Fibroblast of pulmonary artery (primary cell): ENCODE measurements around the gene PSMD1.

Source experiments
- DNase-seq: peaks from one replicate; pipeline ENCODE4 v3.0.0-alpha.2; 2010; ENCODE audit warnings: low read depth
- H3K4me3 ChIP-seq: replicated peaks from 2 replicates; pipeline ENCODE4 v1.5.1; 2011; ENCODE audit warnings: low read depth, mild to moderate bottlenecking, control low read depth, low read length, moderate library complexity
- TF ChIP-seq, protein P1 (sequence below): IDR thresholded peaks from 2 replicates; pipeline ENCODE4 v1.5.1; 2011; ENCODE audit warnings: mild to moderate bottlenecking, control low read depth, low read length, inconsistent platforms; ENCODE audit errors: missing control alignments

The PSMD1 gene

DNA sequence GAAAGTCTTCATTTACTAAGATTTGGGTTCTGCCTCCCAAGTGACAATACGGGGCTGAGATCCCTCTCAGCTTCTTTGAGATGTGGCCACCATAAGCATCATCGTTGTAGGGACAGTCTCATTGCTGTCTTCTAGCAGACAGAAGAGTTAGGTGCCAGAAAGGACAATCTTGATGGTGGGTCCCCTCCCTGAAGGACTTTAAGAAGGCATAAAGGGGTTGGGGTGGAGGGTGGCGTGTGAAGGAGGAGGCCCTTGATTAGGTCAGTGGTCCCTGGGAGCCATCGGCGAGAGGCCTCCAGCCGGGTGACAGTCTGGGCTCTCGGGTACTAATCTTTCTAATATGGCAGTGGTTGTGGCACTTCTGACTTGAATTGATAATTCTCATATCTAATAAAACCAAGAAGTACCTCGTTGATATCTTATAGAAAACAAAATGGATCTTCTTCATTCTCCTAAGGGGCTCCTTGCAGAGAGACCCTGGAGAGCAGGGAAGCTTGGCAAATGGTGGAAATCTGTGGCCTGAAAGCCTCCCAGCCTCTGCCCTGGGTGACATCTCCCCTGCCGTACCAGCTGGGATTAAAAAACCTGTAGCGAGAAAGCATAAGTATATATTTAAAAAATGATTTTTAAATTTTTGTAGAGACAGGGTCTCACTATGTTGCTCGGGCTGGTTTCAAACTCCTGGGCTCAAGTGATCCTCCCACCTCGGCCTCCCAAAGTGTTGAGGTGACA lies 7.2 kb upstream of the PSMD1 start:
- TF ChIP-seq, protein P1, sequence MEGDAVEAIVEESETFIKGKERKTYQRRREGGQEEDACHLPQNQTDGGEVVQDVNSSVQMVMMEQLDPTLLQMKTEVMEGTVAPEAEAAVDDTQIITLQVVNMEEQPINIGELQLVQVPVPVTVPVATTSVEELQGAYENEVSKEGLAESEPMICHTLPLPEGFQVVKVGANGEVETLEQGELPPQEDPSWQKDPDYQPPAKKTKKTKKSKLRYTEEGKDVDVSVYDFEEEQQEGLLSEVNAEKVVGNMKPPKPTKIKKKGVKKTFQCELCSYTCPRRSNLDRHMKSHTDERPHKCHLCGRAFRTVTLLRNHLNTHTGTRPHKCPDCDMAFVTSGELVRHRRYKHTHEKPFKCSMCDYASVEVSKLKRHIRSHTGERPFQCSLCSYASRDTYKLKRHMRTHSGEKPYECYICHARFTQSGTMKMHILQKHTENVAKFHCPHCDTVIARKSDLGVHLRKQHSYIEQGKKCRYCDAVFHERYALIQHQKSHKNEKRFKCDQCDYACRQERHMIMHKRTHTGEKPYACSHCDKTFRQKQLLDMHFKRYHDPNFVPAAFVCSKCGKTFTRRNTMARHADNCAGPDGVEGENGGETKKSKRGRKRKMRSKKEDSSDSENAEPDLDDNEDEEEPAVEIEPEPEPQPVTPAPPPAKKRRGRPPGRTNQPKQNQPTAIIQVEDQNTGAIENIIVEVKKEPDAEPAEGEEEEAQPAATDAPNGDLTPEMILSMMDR: no peak
- H3K4me3 ChIP-seq: no peak overlapping the region
- DNase-seq: no peak

DNA sequence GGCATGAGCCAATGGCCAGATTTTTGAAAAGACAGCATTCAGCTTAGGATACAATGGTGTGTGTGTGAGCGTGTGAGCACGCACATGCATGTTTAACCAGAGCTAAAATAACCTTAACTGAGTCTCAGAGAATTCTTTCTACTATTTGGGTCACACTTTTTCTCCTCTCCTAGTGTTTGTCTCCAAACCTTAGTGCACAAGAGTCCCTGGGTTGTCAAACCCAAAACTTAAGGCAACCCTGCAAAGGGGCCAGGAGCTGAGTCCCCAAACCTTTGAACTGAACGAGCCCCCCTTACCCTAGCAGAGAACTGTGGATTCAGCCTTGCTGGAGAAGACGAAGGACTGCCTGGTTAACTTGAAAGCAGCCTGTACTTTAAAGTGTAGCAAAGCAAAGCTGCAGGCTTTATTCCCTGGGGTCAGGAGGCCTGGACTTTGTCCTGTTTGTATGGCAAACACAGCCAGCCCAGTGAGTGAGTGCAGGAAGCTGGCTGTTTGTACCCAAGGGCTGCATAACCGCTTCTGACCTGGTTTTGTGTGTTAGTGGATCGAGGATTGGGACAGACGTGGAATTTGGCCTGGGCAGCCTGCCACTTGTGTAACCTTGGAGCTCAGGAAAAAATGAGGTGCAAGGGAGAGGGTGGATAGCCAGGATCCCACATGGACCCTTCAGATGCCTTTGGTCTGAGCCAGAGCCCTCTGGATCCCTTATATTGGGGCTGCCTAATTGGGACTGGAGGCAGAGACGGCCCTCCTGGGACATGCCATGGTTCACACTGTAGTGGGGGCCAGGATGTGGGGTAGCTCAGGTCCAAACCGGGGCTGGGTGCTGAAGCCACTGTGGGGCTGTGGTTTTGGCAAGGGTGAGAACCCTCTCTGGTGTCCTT lies 6.4 kb upstream of the PSMD1 start:
- no peak for DNase-seq
- H3K4me3 ChIP-seq: no peak overlapping the region
- TF ChIP-seq, protein P1: no peak

DNA sequence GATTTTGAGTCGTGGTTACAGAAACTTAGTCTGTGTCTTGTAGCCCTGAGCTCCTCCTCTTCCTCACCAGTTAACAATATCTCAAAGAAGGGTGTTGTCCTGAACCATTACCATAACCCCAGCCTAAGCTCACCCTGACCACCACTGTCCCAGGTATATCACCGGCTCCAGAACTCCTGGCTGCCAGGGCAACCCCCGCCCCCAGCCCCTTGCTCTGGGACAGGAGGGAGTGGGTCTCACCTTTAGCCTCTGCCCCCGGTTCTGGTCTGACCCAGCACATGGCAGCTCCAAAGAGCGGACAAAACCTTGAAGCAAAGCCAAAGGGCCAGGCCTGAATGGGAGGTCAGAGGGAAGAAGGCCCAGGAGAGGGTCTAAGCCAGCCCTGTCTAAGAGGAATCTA lies 5.6 kb upstream of the PSMD1 start:
- H3K4me3 ChIP-seq: no peak overlapping the region
- TF ChIP-seq, protein P1: no peak
- no peak for DNase-seq

DNA sequence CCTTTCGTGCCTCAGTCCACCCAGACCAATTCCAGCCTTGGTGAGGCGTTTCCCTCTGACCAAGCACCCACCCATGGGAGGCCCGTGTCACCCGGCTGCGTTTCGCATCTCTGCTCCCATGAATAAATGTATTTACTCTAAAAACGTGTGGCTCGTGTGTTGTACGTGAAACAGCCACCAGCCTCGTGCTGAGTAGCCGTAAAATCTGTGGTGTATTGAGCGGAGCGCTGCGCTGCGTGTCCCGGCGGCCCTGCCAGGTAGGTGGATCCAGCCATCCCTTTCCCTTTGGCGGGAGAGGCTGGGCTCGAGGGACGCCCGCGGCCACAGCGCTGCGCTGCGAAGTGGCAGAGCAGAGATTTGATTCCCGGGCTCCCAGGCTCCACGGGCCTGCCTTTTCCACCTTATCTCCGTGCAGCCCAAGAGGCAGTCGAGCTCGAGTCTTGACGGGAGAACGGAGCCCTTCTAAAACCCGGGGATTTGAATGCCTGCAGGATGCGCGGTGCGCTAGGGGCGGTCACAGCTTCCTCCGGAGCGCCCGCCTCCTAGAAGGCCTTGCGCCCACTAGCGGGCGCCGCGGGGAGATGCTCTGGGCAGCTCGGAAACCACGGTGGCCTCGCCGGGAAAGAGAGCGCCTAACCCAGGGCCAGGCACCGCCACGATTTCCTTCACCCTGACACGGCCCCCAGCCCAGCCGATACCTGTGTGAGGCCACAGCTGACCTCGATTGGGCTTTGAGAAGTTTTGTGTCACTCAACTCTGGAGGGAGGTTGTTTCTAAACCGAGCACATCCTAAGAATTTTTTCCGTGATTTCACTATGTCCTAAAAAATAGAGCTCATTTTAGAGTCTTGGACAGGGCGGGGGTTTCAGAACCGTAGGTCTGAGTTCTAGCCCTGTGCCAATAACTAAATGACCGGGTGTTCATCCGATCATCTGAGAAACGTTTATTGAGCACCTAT lies 3.9 kb upstream of the PSMD1 start:
- H3K4me3 ChIP-seq: peak overlapping the region; percentile 64
- TF ChIP-seq, protein P1: peak; percentile 87
- peak; percentile 83 for DNase-seq

DNA sequence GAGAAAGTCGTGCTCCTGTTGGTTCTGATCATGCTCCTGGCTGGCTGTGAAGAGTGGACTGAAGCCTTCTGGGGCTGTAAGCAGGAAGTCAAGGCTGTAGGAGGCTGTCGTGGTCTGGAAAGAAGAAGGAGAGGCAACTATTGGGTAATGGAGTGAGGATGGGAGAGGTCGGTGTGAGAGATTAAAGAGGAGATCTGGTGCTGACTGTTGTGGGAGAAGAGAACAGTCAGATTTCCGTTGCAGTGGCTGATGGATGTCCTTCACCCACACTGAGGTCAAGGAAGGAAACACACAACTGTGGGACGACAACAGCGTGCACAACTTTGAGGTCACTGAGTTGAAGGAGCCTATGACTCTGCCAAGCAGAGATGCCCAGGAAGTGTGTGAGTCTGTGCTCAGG lies 2.8 kb upstream of the PSMD1 start:
- no peak for DNase-seq
- TF ChIP-seq, protein P1: no peak
- no peak overlapping the region for H3K4me3 ChIP-seq

DNA sequence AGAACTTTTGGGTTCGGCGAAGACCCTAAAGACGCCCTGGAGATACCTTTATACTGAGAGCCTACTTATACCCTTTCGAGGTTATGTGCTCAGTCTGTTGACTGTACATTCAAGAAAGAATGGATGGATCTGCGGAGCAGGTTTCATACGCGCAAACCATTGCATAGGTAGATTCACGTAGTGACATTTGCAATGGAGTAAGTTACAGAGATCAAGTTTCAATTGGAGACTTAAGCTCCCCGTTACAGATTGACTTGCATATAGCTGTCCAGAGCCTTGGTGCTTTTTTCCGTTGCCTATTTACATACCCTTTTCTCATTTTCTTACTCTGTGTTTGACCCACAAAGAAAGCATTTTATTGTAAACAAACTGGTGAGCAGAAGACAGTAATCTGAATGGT lies 923 bp downstream of the PSMD1 start:
- DNase-seq: no peak
- TF ChIP-seq, protein P1: no peak
- H3K4me3 ChIP-seq: peak overlapping the region; percentile 97
